AG10803 (cell line): ENCODE measurements around the gene MTRR.

Experiments
- DNase-seq: peaks from one replicate; pipeline ENCODE4 v3.0.0; 2010; ENCODE audit warnings: low read depth
- H3K4me3 ChIP-seq: 2 replicates; pipeline ENCODE4 v1.5.1; 2011; ENCODE audit warnings: mild to moderate bottlenecking, low read length, control low read depth
- CTCF ChIP-seq: conservative IDR thresholded peaks from 2 replicates; pipeline ENCODE4 v1.5.1; 2011; ENCODE audit warnings: mild to moderate bottlenecking, low read length, control low read depth, inconsistent platforms

The MTRR gene

GRCh38 chr5:7849681-7850394 lies 19.1 kb upstream of the MTRR start:
- H3K4me3 ChIP-seq: peak overlapping the region; percentile 16; the same call in 1 of the 2 replicates
- DNase-seq: no peak

GRCh38 chr5:7850395-7851239 lies 18.3 kb upstream of the MTRR start, which contains the start of gene CFAP90:
CFAP90 (minus strand) TSS chr5:7851133; CDS start chr5:7851021, 112 bp downstream.
- peak within 1 kb of the TSS; percentile 38 for H3K4me3 ChIP-seq
- DNase-seq: peak; percentile 20
- peak; percentile 28 for TF ChIP-seq CTCF

More at GRCh38 chr5:7849681-7850394, 19.1 kb upstream of the MTRR start:
- TF ChIP-seq CTCF: no peak

GRCh38 chr5:7851240-7851592 lies 17.7 kb upstream of the MTRR start:
- no peak for TF ChIP-seq CTCF
- H3K4me3 ChIP-seq: peak overlapping the region; percentile 38
- DNase-seq: no peak

GRCh38 chr5:7851617-7852289 lies 17.2 kb upstream of the MTRR start:
- TF ChIP-seq CTCF: no peak
- no peak for DNase-seq
- no peak overlapping the region for H3K4me3 ChIP-seq

- no peak for TF ChIP-seq CTCF
- DNase-seq: no peak
- no peak overlapping the region for H3K4me3 ChIP-seq
These were observed 16.4 kb upstream of the MTRR start for GRCh38 chr5:7852542-7852941.

DNA sequence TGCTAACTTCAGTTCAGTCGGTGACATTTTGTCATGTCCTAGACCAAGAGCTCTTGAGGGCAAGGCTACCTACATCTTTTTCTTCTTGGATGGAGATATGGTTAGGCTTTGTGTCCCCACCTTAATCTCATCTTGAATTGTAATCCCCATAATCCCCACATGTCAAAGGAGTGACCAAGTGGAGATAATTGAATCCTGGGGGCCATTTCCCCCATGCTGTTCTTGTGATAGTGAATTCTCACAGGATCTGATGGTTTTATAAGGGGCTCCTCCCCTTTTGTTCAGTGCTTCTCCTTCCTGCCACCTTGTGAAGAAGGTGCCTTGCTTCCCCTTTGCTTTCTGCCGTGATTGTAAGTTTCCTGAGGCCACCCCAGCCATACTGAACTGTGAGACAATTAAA lies 16.0 kb upstream of the MTRR start:
- no peak overlapping the region for H3K4me3 ChIP-seq
- DNase-seq: no peak
- TF ChIP-seq CTCF: no peak
